ENCODE data around the gene ATF7IP2. TPM values are rescaled to one million over a fixed set of nuclear protein-coding genes. Genes with fewer than 3 reads are reported as not detected.

ATF7IP2 gene
- total and polyA plus RNA-seq, 9 of the 15 experiments (the other 6 are each of a cell fraction or from before 2014, with no cell fraction given), result 131 to 515 (median 196) TPM

DNA sequence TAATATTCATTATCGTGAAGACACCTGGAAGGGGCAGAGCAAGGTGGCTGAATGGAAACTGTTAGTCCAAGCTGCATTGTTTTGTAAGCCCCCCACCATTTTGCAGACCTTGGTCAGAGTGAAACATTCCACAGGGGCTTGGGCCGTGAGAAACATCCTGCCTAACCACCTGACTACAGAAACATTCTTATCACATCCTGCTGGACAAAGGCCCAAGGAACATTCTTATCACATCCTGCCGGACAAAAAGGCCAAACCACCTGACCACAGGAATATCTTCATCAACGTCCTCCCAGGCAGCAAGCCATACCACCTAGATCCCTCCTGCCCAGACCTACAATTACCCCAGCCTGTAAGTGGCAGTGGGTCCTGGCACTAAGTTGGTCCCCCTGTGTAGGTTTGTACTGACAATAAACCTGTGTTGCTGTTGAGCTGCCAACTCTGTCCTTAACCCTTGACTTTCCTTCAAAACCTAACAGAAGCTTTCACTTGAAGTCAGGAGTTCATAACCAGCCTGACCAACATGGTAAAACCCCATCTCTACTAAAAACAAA, 19.6 kb downstream of the ATF7IP2 start (continued):
- TF ChIP-seq, protein P1, sequence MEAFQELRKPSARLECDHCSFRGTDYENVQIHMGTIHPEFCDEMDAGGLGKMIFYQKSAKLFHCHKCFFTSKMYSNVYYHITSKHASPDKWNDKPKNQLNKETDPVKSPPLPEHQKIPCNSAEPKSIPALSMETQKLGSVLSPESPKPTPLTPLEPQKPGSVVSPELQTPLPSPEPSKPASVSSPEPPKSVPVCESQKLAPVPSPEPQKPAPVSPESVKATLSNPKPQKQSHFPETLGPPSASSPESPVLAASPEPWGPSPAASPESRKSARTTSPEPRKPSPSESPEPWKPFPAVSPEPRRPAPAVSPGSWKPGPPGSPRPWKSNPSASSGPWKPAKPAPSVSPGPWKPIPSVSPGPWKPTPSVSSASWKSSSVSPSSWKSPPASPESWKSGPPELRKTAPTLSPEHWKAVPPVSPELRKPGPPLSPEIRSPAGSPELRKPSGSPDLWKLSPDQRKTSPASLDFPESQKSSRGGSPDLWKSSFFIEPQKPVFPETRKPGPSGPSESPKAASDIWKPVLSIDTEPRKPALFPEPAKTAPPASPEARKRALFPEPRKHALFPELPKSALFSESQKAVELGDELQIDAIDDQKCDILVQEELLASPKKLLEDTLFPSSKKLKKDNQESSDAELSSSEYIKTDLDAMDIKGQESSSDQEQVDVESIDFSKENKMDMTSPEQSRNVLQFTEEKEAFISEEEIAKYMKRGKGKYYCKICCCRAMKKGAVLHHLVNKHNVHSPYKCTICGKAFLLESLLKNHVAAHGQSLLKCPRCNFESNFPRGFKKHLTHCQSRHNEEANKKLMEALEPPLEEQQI (IDR thresholded peaks at IDR 0.05), result peak; percentile 80; the same call in 1 of the 2 replicates
- TF ChIP-seq ID3 (CRISPR knock-in tag; IDR thresholded peaks at IDR 0.05), result no peak
- TF ChIP-seq ID3 (tag; IDR thresholded peaks at IDR 0.05), result peak; percentile 96
- peak; percentile 80 for TF ChIP-seq NCOR1 (IDR thresholded peaks at IDR 0.05)
- TF ChIP-seq ZFX (CRISPR knock-in tag; IDR thresholded peaks at IDR 0.05), result 0 out of 2 replicates have a peak, but pooled peaks have one; percentile 6
- peak; percentile 88; the same call in 1 of the 2 replicates for TF ChIP-seq DMBX1 (CRISPR knock-in tag; IDR thresholded peaks at IDR 0.05; ENCODE audit: borderline replicate concordance)
- TF ChIP-seq, protein P2, sequence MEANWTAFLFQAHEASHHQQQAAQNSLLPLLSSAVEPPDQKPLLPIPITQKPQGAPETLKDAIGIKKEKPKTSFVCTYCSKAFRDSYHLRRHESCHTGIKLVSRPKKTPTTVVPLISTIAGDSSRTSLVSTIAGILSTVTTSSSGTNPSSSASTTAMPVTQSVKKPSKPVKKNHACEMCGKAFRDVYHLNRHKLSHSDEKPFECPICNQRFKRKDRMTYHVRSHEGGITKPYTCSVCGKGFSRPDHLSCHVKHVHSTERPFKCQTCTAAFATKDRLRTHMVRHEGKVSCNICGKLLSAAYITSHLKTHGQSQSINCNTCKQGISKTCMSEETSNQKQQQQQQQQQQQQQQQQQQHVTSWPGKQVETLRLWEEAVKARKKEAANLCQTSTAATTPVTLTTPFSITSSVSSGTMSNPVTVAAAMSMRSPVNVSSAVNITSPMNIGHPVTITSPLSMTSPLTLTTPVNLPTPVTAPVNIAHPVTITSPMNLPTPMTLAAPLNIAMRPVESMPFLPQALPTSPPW (CRISPR knock-in tag; IDR thresholded peaks at IDR 0.05), result peak; percentile 31; the same call in 1 of the 2 replicates
- TF ChIP-seq MXI1 (IDR thresholded peaks at IDR 0.05; ENCODE audit: low read depth, low read length), result 0 out of 2 replicates have a peak, but pooled peaks have one; percentile 9
- TF ChIP-seq SMARCA4 (IDR thresholded peaks at IDR 0.05), result peak; percentile 68
- TF ChIP-seq MYC (IDR thresholded peaks at IDR 0.05; ENCODE audit: low read depth, low read length), result peak; percentile 47; the same call in 1 of the 2 replicates
- TF ChIP-seq MYC (CRISPR knock-in tag; IDR thresholded peaks at IDR 0.05; ENCODE audit: borderline replicate concordance, low read depth), result no peak
- TF ChIP-seq CEBPB (tag; IDR thresholded peaks at IDR 0.05), result no peak
- TF ChIP-seq RAD51 (IDR thresholded peaks at IDR 0.05; ENCODE audit: borderline replicate concordance, low read depth), result peak; percentile 46; the same call in 1 of the 2 replicates
- TF ChIP-seq RBFOX2 (IDR thresholded peaks at IDR 0.05; ENCODE audit: low read depth, low read length), result no peak
- no peak for TF ChIP-seq PKNOX1 (IDR thresholded peaks at IDR 0.05)
- 0 out of 2 replicates have a peak, but pooled peaks have one; percentile 37 for TF ChIP-seq CREM (IDR thresholded peaks at IDR 0.05; ENCODE audit: low read depth)
- peak; percentile 95 for TF ChIP-seq CBFA2T3 (IDR thresholded peaks at IDR 0.05)
- TF ChIP-seq ZFP36 (IDR thresholded peaks at IDR 0.05; ENCODE audit: low read depth, low read length, partially characterized antibody), result no peak
- peak; percentile 10; the same call in 1 of the 2 replicates for TF ChIP-seq NFE2 (IDR thresholded peaks at IDR 0.05; ENCODE audit: low read depth)
- TF ChIP-seq MAZ (CRISPR knock-in tag; conservative IDR thresholded peaks at IDR 0.05 in 1 of 2, IDR thresholded peaks at IDR 0.05 in 1 of 2), result no peak
